Fibroblast of skin of right quadriceps (primary cell): ENCODE results near the gene PAPSS1.

ENCODE experiments used
- DNase-seq: peaks from one replicate; pipeline ENCODE4 v3.0.0-alpha.2; 2013

The PAPSS1 gene

GRCh38 chr4:107619066-107619465 lies 101.0 kb downstream of the PAPSS1 start:
- peak; percentile 93 for DNase-seq

GRCh38 chr4:107618656-107619055 lies 101.4 kb downstream of the PAPSS1 start:
- no peak for DNase-seq

GRCh38 chr4:107616838-107617389 lies 103.1 kb downstream of the PAPSS1 start:
- DNase-seq: no peak

- no peak for DNase-seq
These were observed 104.2 kb downstream of the PAPSS1 start for GRCh38 chr4:107615809-107616208.

- DNase-seq: peak; percentile 36
These were observed 116.6 kb downstream of the PAPSS1 start for GRCh38 chr4:107603430-107603829.

GRCh38 chr4:107600983-107601382 lies 119.1 kb downstream of the PAPSS1 start:
- DNase-seq: no peak

GRCh38 chr4:107600436-107600835 lies 119.6 kb downstream of the PAPSS1 start:
- peak; percentile 80 for DNase-seq

- DNase-seq: no peak
These were observed 120.2 kb downstream of the PAPSS1 start for GRCh38 chr4:107599841-107600240.

- DNase-seq: no peak
These were observed 126.8 kb downstream of the PAPSS1 start for GRCh38 chr4:107593230-107593629.

GRCh38 chr4:107592519-107592918 lies 127.5 kb downstream of the PAPSS1 start:
- DNase-seq: no peak

- DNase-seq: no peak
These were observed 130.8 kb downstream of the PAPSS1 start for GRCh38 chr4:107589269-107589668.

GRCh38 chr4:107586371-107586770 lies 133.7 kb downstream of the PAPSS1 start:
- DNase-seq: no peak

- no peak for DNase-seq
These were observed 140.9 kb downstream of the PAPSS1 start for GRCh38 chr4:107579099-107579498.

- DNase-seq: peak; percentile 18
These were observed 141.7 kb downstream of the PAPSS1 start for GRCh38 chr4:107578321-107578720.

GRCh38 chr4:107577743-107578142 lies 142.3 kb downstream of the PAPSS1 start:
- DNase-seq: no peak

- DNase-seq: no peak
These were observed 144.8 kb downstream of the PAPSS1 start for GRCh38 chr4:107575243-107575642.

GRCh38 chr4:107572281-107572680 lies 147.8 kb downstream of the PAPSS1 start:
- peak; percentile 19 for DNase-seq

- no peak for DNase-seq
These were observed 149.1 kb downstream of the PAPSS1 start for GRCh38 chr4:107570952-107571351.

- DNase-seq: peak; percentile 22
These were observed 155.7 kb downstream of the PAPSS1 start for GRCh38 chr4:107564326-107564725.
